CD4-positive, alpha-beta T cell (primary cell): ENCODE measurements around the gene NUP85. TPM values are rescaled to one million over a fixed set of nuclear protein-coding genes. Genes with fewer than 3 reads are reported as not detected.
"Not testable (repeated sequence)": the region's sequence is repeated elsewhere in the genome, so short reads cannot be mapped to it uniquely, and the experiment has no call there.

Experiments
- ATAC-seq: fragments of 200-7000 bp; cut with Tn5 transposase; one replicate; pipeline ENCODE4 v1.10.0; 2022; ENCODE audit warnings: mild to moderate bottlenecking; ENCODE audit not compliant: poor library complexity
- CTCF ChIA-PET: fragments of 350-600 bp; sonication (Branson Sonifier 250); formaldehyde crosslinking; loops from one replicate; lab custom pipeline; 2021; ENCODE audit warnings: antibody characterized with exemption, inconsistent platforms; lab: Charles Lee
- POLR2A ChIA-PET: fragments of 350-600 bp; sonication (Branson Sonifier 250); formaldehyde crosslinking; loops from one replicate; lab custom pipeline; 2021; ENCODE audit warnings: antibody characterized with exemption, inconsistent platforms; lab: Charles Lee
- DNase-seq, 14 experiments: peaks; one replicate each; pipeline ENCODE4 v3.0.0-alpha.2; 2013 to 2020; ENCODE audit warnings: mixed read lengths in 2 of 14
- H3K27ac ChIP-seq, 2 donors: one replicate each; pipeline versions ENCODE4 v1.5.1 to v1.7.0; 2013; ENCODE audit warnings: low read length in 2 of 2, low read depth in 1 of 2, mild to moderate bottlenecking in 1 of 2
- H3K27me3 ChIP-seq, 2 experiments: 1 replicate in 1 of 2; 2 replicates in 1 of 2; pipeline versions ENCODE4 v1.6.1 to v1.7.0; 2013; ENCODE audit warnings: low read length in 2 of 2, control low read depth in 1 of 2, mild to moderate bottlenecking in 1 of 2, moderate library complexity in 1 of 2; ENCODE audit not compliant: insufficient read depth in 2 of 2, control insufficient read depth in 1 of 2
- H3K36me3 ChIP-seq: one replicate; pipeline ENCODE4 v1.6.1; 2013; ENCODE audit warnings: low read length, control low read depth; ENCODE audit not compliant: insufficient read depth
- H3K4me1 ChIP-seq: one replicate; pipeline ENCODE4 v1.6.1; 2013; ENCODE audit warnings: low read length, control low read depth; ENCODE audit not compliant: insufficient read depth
- H3K4me3 ChIP-seq: one replicate; pipeline ENCODE4 v1.5.1; 2013; ENCODE audit warnings: mild to moderate bottlenecking, low read length, moderate library complexity
- H3K9me3 ChIP-seq, 2 experiments: 1 replicate in 1 of 2; 2 replicates in 1 of 2; pipeline versions ENCODE4 v1.6.1 to v1.7.0; 2013; ENCODE audit warnings: low read length in 2 of 2, mild to moderate bottlenecking in 2 of 2, control low read depth in 1 of 2, moderate library complexity in 1 of 2; ENCODE audit not compliant: control insufficient read depth in 1 of 2, insufficient read depth in 1 of 2
- H3K27ac Mint-ChIP-seq: one replicate; pipeline ENCODE4 v1.8.0; 2020; ENCODE audit warnings: mixed read lengths
- H3K27me3 Mint-ChIP-seq: one replicate; pipeline ENCODE4 v1.8.0; 2021; ENCODE audit warnings: mixed read lengths
- H3K36me3 Mint-ChIP-seq: one replicate; pipeline ENCODE4 v1.8.0; 2021; ENCODE audit warnings: low read depth, mixed read lengths
- H3K4me1 Mint-ChIP-seq: one replicate; pipeline ENCODE4 v1.8.0; 2021; ENCODE audit warnings: low read depth, mixed read lengths
- H3K4me3 Mint-ChIP-seq: one replicate; pipeline ENCODE4 v1.8.0; 2020; ENCODE audit warnings: mild to moderate bottlenecking, mixed read lengths
- H3K9me3 Mint-ChIP-seq: one replicate; pipeline ENCODE4 v1.8.0; 2020; ENCODE audit warnings: mixed read lengths
- intact Hi-C, 2 experiments: fragments of 100-400 bp; cut with DNase I in 1 of 2; cut with micrococcal nuclease in 1 of 2; formaldehyde crosslinking; loops; one replicate each; pipeline versions ENCODE4 v1.15.1 to v1.9.0; 2023 to 2025; cut with DNase I, micrococcal nuclease
- total RNA-seq, 174 experiments: library from RNA in 2 of 174; stranded (reverse) in 2 of 174; gene quantifications; one replicate each; pipeline ENCODE4 v1.2.3 and lab custom pipeline; 2021 to 2026
- TF ChIP-seq, protein P1 (sequence below): fragments of 200-600 bp; IDR thresholded peaks from one replicate; pipeline ENCODE4 v1.8.0; 2022; ENCODE audit warnings: antibody characterized with exemption, mild to moderate bottlenecking

Gene NUP85
- total RNA-seq, 2 experiments from 2014 or later = 84.7 to 89.2 TPM

DNA sequence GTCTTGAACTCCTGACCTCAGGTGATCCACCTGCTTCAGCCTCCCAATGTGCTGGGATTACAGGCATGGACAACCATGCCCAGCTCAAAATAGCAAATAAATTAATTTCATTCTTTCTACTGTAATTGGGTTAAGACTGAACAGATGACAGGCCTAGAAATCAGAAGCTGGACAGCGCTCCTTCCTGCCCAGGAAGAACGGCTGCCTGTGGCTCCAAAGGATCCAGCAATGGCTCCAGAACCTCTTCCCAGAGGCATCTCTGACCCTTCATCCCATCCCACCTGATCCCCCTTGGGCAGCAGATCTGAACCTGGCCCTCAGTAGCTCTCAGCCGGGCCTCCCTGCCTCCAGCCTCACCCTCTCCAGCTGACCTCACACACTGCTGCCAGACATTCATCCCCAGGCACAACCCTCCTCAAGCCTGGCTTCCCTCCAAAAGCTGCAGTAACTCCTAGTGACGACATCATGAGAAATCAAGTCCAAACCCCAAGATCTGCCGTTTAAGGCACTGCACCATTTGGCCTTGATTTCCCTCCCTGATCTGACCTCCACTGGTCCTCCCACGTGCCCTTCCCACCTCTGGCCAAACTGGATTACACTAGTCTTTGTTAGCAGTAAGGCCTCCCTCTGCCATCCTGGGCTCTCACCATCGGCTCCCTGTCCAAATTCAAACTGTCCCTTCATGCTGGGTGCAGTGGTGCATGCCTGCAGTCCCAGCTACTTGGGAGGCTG lies 68.7 kb downstream of the NUP85 start:
- no peaks in the 10 kb centered on the region for H3K9me3 ChIP-seq
- Mint-ChIP-seq H3K4me1 (peaks cover 19% of the 10 kb centered on the region), H3K9me3 (no peaks in the 10 kb centered on the region), H3K27me3 (no peaks in the 10 kb centered on the region), H3K4me3 (peak overlapping the region; percentile 73), H3K36me3 (peaks cover 2% of the 10 kb centered on the region), H3K27ac (peak overlapping the region; percentile 37)
- H3K27ac ChIP-seq = no peak overlapping the region
- ATAC-seq (no peak), DNase-seq (no peak)
- ChIA-PET CTCF (interaction anchor here (0.5 kb wide), 1 partner anchor 116 kb away, joined by 3 read pairs; no protein-coding TSS in a partner anchor), POLR2A (interaction anchor here (1.4 to 1.7 kb wide), 2 partner anchors 13 to 15 kb away, joined by 3 to 10 read pairs; partner anchors contain the start of genes GGA3, MRPS7 and SLC25A19)
- no peaks in the 10 kb centered on the region for H3K27me3 ChIP-seq
- peaks cover 36% of the 10 kb centered on the region for H3K4me1 ChIP-seq
- intact Hi-C loops = loop anchor here in 1 of 2 experiments (5.0 kb wide), 1 partner anchor 393 kb away; the partner anchor contains the start of genes RECQL5 and SAP30BP
- TF ChIP-seq, protein P1, sequence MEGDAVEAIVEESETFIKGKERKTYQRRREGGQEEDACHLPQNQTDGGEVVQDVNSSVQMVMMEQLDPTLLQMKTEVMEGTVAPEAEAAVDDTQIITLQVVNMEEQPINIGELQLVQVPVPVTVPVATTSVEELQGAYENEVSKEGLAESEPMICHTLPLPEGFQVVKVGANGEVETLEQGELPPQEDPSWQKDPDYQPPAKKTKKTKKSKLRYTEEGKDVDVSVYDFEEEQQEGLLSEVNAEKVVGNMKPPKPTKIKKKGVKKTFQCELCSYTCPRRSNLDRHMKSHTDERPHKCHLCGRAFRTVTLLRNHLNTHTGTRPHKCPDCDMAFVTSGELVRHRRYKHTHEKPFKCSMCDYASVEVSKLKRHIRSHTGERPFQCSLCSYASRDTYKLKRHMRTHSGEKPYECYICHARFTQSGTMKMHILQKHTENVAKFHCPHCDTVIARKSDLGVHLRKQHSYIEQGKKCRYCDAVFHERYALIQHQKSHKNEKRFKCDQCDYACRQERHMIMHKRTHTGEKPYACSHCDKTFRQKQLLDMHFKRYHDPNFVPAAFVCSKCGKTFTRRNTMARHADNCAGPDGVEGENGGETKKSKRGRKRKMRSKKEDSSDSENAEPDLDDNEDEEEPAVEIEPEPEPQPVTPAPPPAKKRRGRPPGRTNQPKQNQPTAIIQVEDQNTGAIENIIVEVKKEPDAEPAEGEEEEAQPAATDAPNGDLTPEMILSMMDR = no peak
- H3K36me3 ChIP-seq = peaks cover 16% of the 10 kb centered on the region
- no peak overlapping the region for H3K4me3 ChIP-seq

DNA sequence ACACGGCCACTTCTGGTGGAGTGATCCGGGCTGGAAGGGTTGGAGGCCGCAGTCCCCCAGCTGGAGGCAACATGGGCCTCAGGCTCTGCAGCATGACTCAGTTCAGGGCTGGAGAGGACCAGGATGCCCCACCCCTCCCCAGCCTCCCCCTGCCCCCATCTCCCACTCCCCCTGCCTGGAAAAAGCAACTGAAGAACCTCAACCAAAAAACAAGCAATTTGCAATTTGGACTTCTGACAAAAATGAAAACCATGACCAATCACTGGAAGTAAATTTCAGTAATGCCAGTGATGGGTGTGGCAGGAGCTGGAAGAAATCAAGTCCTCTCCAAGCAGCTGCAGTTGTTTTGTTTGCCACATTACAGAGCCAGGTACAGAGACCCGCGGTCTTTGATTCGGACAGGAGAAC lies 72.2 kb downstream of the NUP85 start:
- H3K27me3 ChIP-seq = no peaks in the 10 kb centered on the region
- intact Hi-C loops = no loop called here
- ATAC-seq (no peak), DNase-seq (no peak)
- Mint-ChIP-seq H3K4me3 (no peak overlapping the region), H3K27me3 (no peaks in the 10 kb centered on the region), H3K9me3 (no peaks in the 10 kb centered on the region), H3K4me1 (peaks cover 2% of the 10 kb centered on the region), H3K27ac (no peak overlapping the region), H3K36me3 (peaks cover 6% of the 10 kb centered on the region)
- H3K4me3 ChIP-seq = no peak overlapping the region
- ChIA-PET POLR2A (interaction anchor here (2.8 kb wide), 1 partner anchor 12 kb away, joined by 11 read pairs; the partner anchor contains the start of gene SLC25A19), CTCF (no interaction called here)
- no peak overlapping the region for H3K27ac ChIP-seq
- H3K4me1 ChIP-seq = peaks cover 6% of the 10 kb centered on the region
- TF ChIP-seq, protein P1 = no peak
- H3K9me3 ChIP-seq = no peaks in the 10 kb centered on the region
- H3K36me3 ChIP-seq = peaks cover 30% of the 10 kb centered on the region

DNA sequence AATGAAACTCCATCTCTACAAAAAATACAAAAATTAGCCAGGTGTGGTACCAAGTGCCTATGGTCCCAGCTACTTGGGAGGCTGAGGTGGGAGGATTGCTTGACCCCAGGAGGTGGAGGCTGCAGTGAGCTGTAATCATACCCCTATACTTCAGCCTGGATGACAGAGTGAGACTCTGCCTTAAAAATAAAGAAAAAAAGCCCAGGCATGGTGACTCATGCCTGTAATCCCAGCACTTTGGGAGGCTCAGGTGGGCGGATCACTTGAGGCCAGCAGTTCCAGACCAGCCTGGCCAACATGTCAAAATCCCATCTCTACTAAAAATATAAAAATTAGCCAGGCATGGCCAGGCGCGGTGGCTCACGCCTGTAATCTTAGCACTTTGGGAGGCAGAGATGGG lies 74.7 kb downstream of the NUP85 start:
- H3K36me3 Mint-ChIP-seq = peaks cover 17% of the 10 kb centered on the region
- H3K36me3 ChIP-seq = peaks cover 34% of the 10 kb centered on the region
- H3K9me3 Mint-ChIP-seq, H3K4me1 Mint-ChIP-seq, H3K9me3 ChIP-seq, H3K27ac Mint-ChIP-seq, H3K27ac ChIP-seq, DNase-seq, POLR2A ChIA-PET, H3K4me1 ChIP-seq, H3K4me3 Mint-ChIP-seq, H3K27me3 Mint-ChIP-seq, intact Hi-C loops, H3K27me3 ChIP-seq, H3K4me3 ChIP-seq, ATAC-seq: not testable (repeated sequence)
- CTCF ChIA-PET = interaction anchor here (2.2 kb wide), 1 partner anchor 9 kb away, joined by 13 read pairs; the partner anchor contains the start of gene MIF4GD
